Measurements from ENCODE around the gene VSTM4.

DNA sequence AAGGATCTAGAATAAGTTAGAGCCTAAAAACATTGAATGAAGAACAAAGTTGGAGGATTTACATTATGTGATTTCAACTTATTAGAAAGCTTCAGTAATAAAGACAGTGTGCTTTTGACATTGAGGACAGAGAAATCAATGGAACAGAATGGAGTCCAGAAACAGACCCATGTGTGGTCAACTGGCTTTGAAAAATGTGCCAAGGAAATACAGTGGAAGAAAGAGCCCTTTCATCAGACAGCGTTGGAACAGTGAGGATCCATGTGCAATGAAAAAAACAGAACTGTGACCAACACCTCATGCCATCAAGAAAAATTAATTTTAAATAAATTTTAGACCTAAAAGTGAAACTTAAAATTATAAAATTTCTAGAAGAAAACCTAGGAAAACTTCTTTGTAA lies 125.1 kb downstream of the VSTM4 start:
- no peak for TF ChIP-seq REST (IDR thresholded peaks at IDR 0.05; ENCODE audit: low read depth)
- no peak for TF ChIP-seq TAF1 (IDR thresholded peaks at IDR 0.05; ENCODE audit: low read depth)

All from Ishikawa (cell line).